ENCODE measurements around the gene DLG2.
A peak's percentile ranks its signal among the peaks of the same experiment; 100 is the strongest.

DNA sequence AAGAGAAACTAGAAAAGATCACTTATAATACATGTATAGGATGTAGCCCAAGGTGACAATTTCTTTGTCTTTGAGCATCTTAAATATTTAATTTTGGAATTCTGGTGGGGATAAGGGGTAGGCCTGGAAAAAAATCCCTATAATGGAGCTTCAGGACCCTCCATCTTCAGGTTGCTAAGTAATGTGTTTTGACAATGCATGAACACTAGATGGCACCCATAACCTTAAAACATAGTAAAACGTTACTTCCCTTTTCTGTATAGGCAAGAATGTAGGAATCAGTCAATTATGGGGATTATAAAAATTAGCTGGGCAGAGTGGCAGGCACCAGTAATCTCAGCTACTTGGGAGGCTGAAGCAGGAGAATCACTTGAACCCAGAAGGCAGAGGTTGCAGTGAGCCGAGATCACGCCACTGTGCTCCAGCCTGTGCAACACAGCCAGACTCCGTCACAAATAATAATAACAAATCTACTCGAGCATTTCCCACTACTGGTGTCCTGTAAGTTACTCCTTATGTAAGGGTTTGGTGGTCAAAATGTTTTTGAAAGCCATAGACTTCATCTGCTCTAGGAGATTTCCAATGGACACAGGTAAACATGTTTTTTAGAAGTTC is 1799.1 kb downstream of the DLG2 start:
- TF ChIP-seq, protein P1, sequence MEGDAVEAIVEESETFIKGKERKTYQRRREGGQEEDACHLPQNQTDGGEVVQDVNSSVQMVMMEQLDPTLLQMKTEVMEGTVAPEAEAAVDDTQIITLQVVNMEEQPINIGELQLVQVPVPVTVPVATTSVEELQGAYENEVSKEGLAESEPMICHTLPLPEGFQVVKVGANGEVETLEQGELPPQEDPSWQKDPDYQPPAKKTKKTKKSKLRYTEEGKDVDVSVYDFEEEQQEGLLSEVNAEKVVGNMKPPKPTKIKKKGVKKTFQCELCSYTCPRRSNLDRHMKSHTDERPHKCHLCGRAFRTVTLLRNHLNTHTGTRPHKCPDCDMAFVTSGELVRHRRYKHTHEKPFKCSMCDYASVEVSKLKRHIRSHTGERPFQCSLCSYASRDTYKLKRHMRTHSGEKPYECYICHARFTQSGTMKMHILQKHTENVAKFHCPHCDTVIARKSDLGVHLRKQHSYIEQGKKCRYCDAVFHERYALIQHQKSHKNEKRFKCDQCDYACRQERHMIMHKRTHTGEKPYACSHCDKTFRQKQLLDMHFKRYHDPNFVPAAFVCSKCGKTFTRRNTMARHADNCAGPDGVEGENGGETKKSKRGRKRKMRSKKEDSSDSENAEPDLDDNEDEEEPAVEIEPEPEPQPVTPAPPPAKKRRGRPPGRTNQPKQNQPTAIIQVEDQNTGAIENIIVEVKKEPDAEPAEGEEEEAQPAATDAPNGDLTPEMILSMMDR (IDR thresholded peaks at IDR 0.05), result peak; percentile 4 to 29
- TF ChIP-seq POLR2A (IDR thresholded peaks at IDR 0.05), result no peak

Measured in suprapubic skin (tissue), 3 donors.